Muscle of leg (tissue), 11 donors: ENCODE measurements around the gene SH3BP5. TPM values are rescaled to one million over a fixed set of nuclear protein-coding genes. Genes with fewer than 3 reads are reported as not detected.
A peak's percentile ranks its signal among the peaks of the same experiment; 100 is the strongest.

Experiments
- DNase-seq: peaks from one replicate; pipeline ENCODE4 v3.0.0; 2013
- H3K27ac ChIP-seq: one replicate; pipeline ENCODE4 v1.5.1; 2013; ENCODE audit warnings: mild to moderate bottlenecking, low read length, control low read depth
- H3K27me3 ChIP-seq: one replicate; pipeline ENCODE4 v1.6.1; 2013; ENCODE audit warnings: low read length; ENCODE audit not compliant: control insufficient read depth, insufficient read depth
- H3K36me3 ChIP-seq: one replicate; pipeline ENCODE4 v1.6.1; 2013; ENCODE audit warnings: low read length; ENCODE audit not compliant: control insufficient read depth, insufficient read depth
- H3K4me1 ChIP-seq: one replicate; pipeline ENCODE4 v1.6.1; 2013; ENCODE audit warnings: low read length; ENCODE audit not compliant: control insufficient read depth, insufficient read depth
- H3K4me3 ChIP-seq: one replicate; pipeline ENCODE4 v1.5.1; 2013; ENCODE audit warnings: low read length, control low read depth
- H3K9me3 ChIP-seq: replicated peaks from 2 replicates; pipeline ENCODE4 v1.6.1; 2013; ENCODE audit warnings: low read depth, low read length; ENCODE audit not compliant: control insufficient read depth
- WGBS: methylation state at CpG from one replicate; pipeline ENCODE4 v1.1.5; 2013; ENCODE audit warnings: missing lambda C conversion rate; ENCODE audit not compliant: insufficient coverage; 5-methylcytosine and 5-hydroxymethylcytosine counted together
- polyA plus RNA-seq, 8 donors: library from polyadenylated mRNA; unstranded; fragments of 120-200 nt; gene quantifications; one replicate each; pipeline versions ENCODE4 v1.2.1 to v1.2.3, GENCODE V29; 2013; ENCODE audit warnings: inconsistent platforms in 1 of 8, low replicate concordance in 1 of 8; ENCODE audit not compliant: insufficient read length in 8 of 8, insufficient read depth in 1 of 8
- total RNA-seq: library from RNA; stranded (reverse); fragments of 120-200 nt; gene quantifications from one replicate; pipeline ENCODE4 v1.2.4, GENCODE V29; 2013

SH3BP5 gene
- total and polyA plus RNA-seq, 9 donors: 23.7 to 48.4 (median 31.8) TPM

- Histone ChIP-seq H3K9me3 (peaks cover 7% of the 10 kb centered on the region), H3K4me3 (no peak overlapping the region), H3K27ac (no peak overlapping the region), H3K27me3 (no peaks in the 10 kb centered on the region), H3K36me3 (no peaks in the 10 kb centered on the region), H3K4me1 (peaks cover 2% of the 10 kb centered on the region)
- DNase-seq: no peak
- 72% methylated on average over 2 of the region's 3 CpGs for WGBS
Observed at GRCh38 chr3:15347737-15348110, 15.3 kb upstream of the SH3BP5 start.

GRCh38 chr3:15347063-15347736 lies 14.8 kb upstream of the SH3BP5 start:
- no peak overlapping the region for H3K4me3 ChIP-seq
- peaks cover 2% of the 10 kb centered on the region for H3K4me1 ChIP-seq
- H3K27ac ChIP-seq: no peak overlapping the region
- WGBS: 89% methylated on average over 4 of the region's 7 CpGs
- H3K27me3 ChIP-seq: no peaks in the 10 kb centered on the region
- peaks cover 7% of the 10 kb centered on the region for H3K9me3 ChIP-seq
- DNase-seq: no peak
- H3K36me3 ChIP-seq: no peaks in the 10 kb centered on the region

- H3K4me1 ChIP-seq: peaks cover 2% of the 10 kb centered on the region
- H3K4me3 ChIP-seq: no peak overlapping the region
- H3K36me3 ChIP-seq: no peaks in the 10 kb centered on the region
- H3K9me3 ChIP-seq: peaks cover 6% of the 10 kb centered on the region
- no peak overlapping the region for H3K27ac ChIP-seq
- DNase-seq: no peak
- no peaks in the 10 kb centered on the region for H3K27me3 ChIP-seq
- 83% methylated on average over 1 of the region's 2 CpGs for WGBS
Observed at GRCh38 chr3:15346516-15346915, 14.1 kb upstream of the SH3BP5 start.

GRCh38 chr3:15345608-15346137 lies 13.3 kb upstream of the SH3BP5 start:
- Histone ChIP-seq H3K4me1 (peaks cover 2% of the 10 kb centered on the region), H3K4me3 (no peak overlapping the region), H3K27me3 (no peaks in the 10 kb centered on the region), H3K36me3 (no peaks in the 10 kb centered on the region), H3K9me3 (no peaks in the 10 kb centered on the region), H3K27ac (no peak overlapping the region)
- peak; percentile 27 for DNase-seq
- 76% methylated on average over 2 of the region's 4 CpGs for WGBS

- DNase-seq: peak; percentile 44
- H3K9me3 ChIP-seq: no peaks in the 10 kb centered on the region
- H3K27me3 ChIP-seq: no peaks in the 10 kb centered on the region
- no peaks in the 10 kb centered on the region for H3K36me3 ChIP-seq
- peaks cover 2% of the 10 kb centered on the region for H3K4me1 ChIP-seq
- H3K4me3 ChIP-seq: no peak overlapping the region
- WGBS: 54% methylated on average over 2 of the region's 4 CpGs
- H3K27ac ChIP-seq: no peak overlapping the region
Observed at GRCh38 chr3:15345066-15345607, 12.8 kb upstream of the SH3BP5 start.

- Histone ChIP-seq H3K36me3 (no peaks in the 10 kb centered on the region), H3K9me3 (no peaks in the 10 kb centered on the region), H3K4me3 (no peak overlapping the region), H3K27ac (no peak overlapping the region), H3K27me3 (no peaks in the 10 kb centered on the region), H3K4me1 (peaks cover 2% of the 10 kb centered on the region)
- WGBS: no CpG with 5 or more reads among the region's 1 CpG
- DNase-seq: no peak
Observed at GRCh38 chr3:15342945-15343344, 10.6 kb upstream of the SH3BP5 start.

GRCh38 chr3:15342246-15342645 lies 9.9 kb upstream of the SH3BP5 start:
- Histone ChIP-seq H3K27me3 (no peaks in the 10 kb centered on the region), H3K4me3 (no peak overlapping the region), H3K4me1 (peaks cover 2% of the 10 kb centered on the region), H3K9me3 (no peaks in the 10 kb centered on the region), H3K27ac (no peak overlapping the region), H3K36me3 (no peaks in the 10 kb centered on the region)
- WGBS: 61% methylated on average over 3 of the region's 3 CpGs
- no peak for DNase-seq

GRCh38 chr3:15341030-15341726 lies 8.8 kb upstream of the SH3BP5 start:
- no peaks in the 10 kb centered on the region for H3K36me3 ChIP-seq
- no peaks in the 10 kb centered on the region for H3K27me3 ChIP-seq
- no peak overlapping the region for H3K4me3 ChIP-seq
- H3K4me1 ChIP-seq: peaks cover 2% of the 10 kb centered on the region
- DNase-seq: no peak
- no peaks in the 10 kb centered on the region for H3K9me3 ChIP-seq
- WGBS: 61% methylated on average over 5 of the region's 6 CpGs
- no peak overlapping the region for H3K27ac ChIP-seq

GRCh38 chr3:15339786-15340215 lies 7.4 kb upstream of the SH3BP5 start:
- Histone ChIP-seq H3K9me3 (no peaks in the 10 kb centered on the region), H3K4me3 (no peak overlapping the region), H3K27ac (no peak overlapping the region), H3K27me3 (no peaks in the 10 kb centered on the region), H3K36me3 (no peaks in the 10 kb centered on the region), H3K4me1 (no peaks in the 10 kb centered on the region)
- DNase-seq: no peak
- no CpG with 5 or more reads among the region's 3 CpGs for WGBS

- no CpG with 5 or more reads among the region's 2 CpGs for WGBS
- DNase-seq: no peak
- Histone ChIP-seq H3K4me3 (no peak overlapping the region), H3K27ac (no peak overlapping the region), H3K4me1 (no peaks in the 10 kb centered on the region), H3K27me3 (no peaks in the 10 kb centered on the region), H3K36me3 (no peaks in the 10 kb centered on the region), H3K9me3 (no peaks in the 10 kb centered on the region)
Observed at GRCh38 chr3:15339001-15339400, 6.6 kb upstream of the SH3BP5 start.
